ENCODE results near the gene AGMO.

AGMO gene

DNA sequence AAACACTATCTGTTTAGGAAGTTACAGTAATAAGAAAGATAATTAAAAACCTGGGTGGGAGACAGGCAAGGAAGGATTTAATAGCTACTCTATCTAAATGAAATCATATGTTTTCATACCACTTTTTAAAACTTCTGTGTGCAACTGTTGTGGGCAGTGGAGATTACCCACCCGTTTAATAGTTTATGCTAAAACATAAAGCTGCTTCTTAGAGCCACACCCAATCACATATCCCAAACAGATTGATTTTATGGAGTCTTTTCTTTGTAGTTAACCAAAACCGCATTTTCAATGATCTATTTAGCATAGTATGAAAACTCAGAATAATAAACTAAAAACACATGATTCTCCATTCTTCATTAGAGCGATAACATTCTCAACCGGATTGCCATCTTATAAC lies 304.1 kb downstream of the AGMO start:
- Histone ChIP-seq H3K9me3 (ENCODE audit: control insufficient read depth in 1 of 2, low read length in 2 of 2) (peaks cover 0 to 4% of the 10 kb centered on the region in 2 donors), H3K4me3 (ENCODE audit: low read depth in 1 of 2, low read length in 2 of 2) (no peak overlapping the region), H3K27me3 (ENCODE audit: low read depth, low read length) (no peaks in the 10 kb centered on the region), H3K4me1 (ENCODE audit: control insufficient read depth in 1 of 2, insufficient read depth in 2 of 2, low read length in 2 of 2) (no peaks in the 10 kb centered on the region), H3K36me3 (ENCODE audit: control insufficient read depth in 1 of 2, insufficient read depth in 2 of 2, low read length in 2 of 2) (no peaks in the 10 kb centered on the region), H3K27ac (ENCODE audit: low read length) (no peak overlapping the region)

GRCh38 chr7:15252181-15252580 lies 309.6 kb downstream of the AGMO start:
- no peaks in the 10 kb centered on the region for H3K36me3 ChIP-seq (ENCODE audit: control insufficient read depth in 1 of 2, insufficient read depth in 2 of 2, low read length in 2 of 2)
- no peak overlapping the region for H3K27ac ChIP-seq (ENCODE audit: low read length)
- H3K27me3 ChIP-seq (ENCODE audit: low read depth, low read length): no peaks in the 10 kb centered on the region
- H3K9me3 ChIP-seq (ENCODE audit: control insufficient read depth in 1 of 2, low read length in 2 of 2): no peaks in the 10 kb centered on the region
- no peak overlapping the region for H3K4me3 ChIP-seq (ENCODE audit: low read depth in 1 of 2, low read length in 2 of 2)
- H3K4me1 ChIP-seq (ENCODE audit: control insufficient read depth in 1 of 2, insufficient read depth in 2 of 2, low read length in 2 of 2): no peaks in the 10 kb centered on the region

DNA sequence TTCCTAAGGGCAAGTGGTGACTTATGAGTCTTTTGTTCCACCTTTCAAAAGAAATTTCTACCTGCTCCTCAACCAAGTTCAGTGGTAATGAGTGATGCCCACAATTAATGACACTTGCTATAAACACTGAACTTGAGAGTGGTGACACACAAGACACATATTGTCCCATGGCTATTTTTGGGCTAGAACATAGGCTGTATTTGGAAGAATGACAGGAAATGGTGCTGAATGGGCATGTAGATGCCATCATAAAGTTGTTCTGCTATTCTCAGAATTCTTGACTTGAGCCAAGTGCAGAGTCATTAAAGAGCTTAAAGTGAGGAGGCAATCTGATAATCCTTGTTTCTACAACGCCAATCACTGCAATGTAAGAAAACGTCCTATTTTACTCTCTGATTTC lies 313.3 kb downstream of the AGMO start:
- Histone ChIP-seq H3K4me1 (ENCODE audit: control insufficient read depth in 1 of 2, insufficient read depth in 2 of 2, low read length in 2 of 2) (no peaks in the 10 kb centered on the region), H3K36me3 (ENCODE audit: control insufficient read depth in 1 of 2, insufficient read depth in 2 of 2, low read length in 2 of 2) (no peaks in the 10 kb centered on the region), H3K4me3 (ENCODE audit: low read depth in 1 of 2, low read length in 2 of 2) (no peak overlapping the region), H3K9me3 (ENCODE audit: control insufficient read depth in 1 of 2, low read length in 2 of 2) (no peaks in the 10 kb centered on the region), H3K27me3 (ENCODE audit: low read depth, low read length) (no peaks in the 10 kb centered on the region), H3K27ac (ENCODE audit: low read length) (no peak overlapping the region)

GRCh38 chr7:15245831-15246230 lies 316.0 kb downstream of the AGMO start:
- Histone ChIP-seq H3K36me3 (ENCODE audit: control insufficient read depth in 1 of 2, insufficient read depth in 2 of 2, low read length in 2 of 2) (no peaks in the 10 kb centered on the region), H3K9me3 (ENCODE audit: control insufficient read depth in 1 of 2, low read length in 2 of 2) (no peaks in the 10 kb centered on the region), H3K27me3 (ENCODE audit: low read depth, low read length) (no peaks in the 10 kb centered on the region), H3K4me3 (ENCODE audit: low read depth in 1 of 2, low read length in 2 of 2) (no peak overlapping the region), H3K27ac (ENCODE audit: low read length) (no peak overlapping the region), H3K4me1 (ENCODE audit: control insufficient read depth in 1 of 2, insufficient read depth in 2 of 2, low read length in 2 of 2) (no peaks in the 10 kb centered on the region)

DNA sequence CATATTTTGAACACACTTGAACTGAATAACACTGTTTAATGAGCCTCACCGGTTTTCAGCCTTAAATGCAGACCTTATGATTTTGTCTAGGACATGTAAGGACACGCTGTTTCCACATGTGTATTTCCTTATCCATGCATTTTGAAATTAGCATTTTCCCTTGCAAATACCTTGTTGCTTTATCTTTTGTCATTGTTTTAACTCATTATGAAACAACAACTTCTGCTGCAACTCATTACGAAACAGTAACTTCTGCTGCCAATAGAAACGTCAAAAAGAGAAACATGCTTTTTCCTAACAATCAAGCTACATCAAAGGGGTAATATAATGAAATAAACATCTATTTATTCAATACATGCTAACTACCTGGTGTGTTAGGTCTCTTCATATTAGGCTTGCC lies 322.0 kb downstream of the AGMO start:
- Histone ChIP-seq H3K9me3 (ENCODE audit: control insufficient read depth in 1 of 2, low read length in 2 of 2) (no peaks in the 10 kb centered on the region), H3K27me3 (ENCODE audit: low read depth, low read length) (no peaks in the 10 kb centered on the region), H3K4me3 (ENCODE audit: low read depth in 1 of 2, low read length in 2 of 2) (no peak overlapping the region), H3K4me1 (ENCODE audit: control insufficient read depth in 1 of 2, insufficient read depth in 2 of 2, low read length in 2 of 2) (no peaks in the 10 kb centered on the region), H3K27ac (ENCODE audit: low read length) (no peak overlapping the region), H3K36me3 (ENCODE audit: control insufficient read depth in 1 of 2, insufficient read depth in 2 of 2, low read length in 2 of 2) (no peaks in the 10 kb centered on the region)

DNA sequence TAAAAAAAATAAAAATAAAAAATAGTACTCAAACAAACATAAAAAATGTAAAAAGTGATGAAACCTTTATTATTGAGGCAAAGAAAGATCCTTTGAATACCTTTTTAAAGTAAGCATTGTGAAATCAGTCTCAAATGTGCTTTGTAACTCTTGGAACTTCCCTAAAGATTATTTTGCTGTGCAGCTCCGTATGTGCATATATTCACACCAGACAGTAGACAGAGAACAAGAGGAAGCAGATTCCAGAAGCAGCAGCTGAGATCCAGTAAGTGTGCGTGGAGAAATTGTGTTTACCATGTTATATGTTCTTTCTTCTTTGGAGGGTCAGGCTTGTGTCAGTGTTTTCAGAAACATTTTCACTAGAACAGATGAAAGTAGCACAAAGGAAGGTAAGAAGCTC lies 324.9 kb downstream of the AGMO start:
- H3K4me1 ChIP-seq (ENCODE audit: control insufficient read depth in 1 of 2, insufficient read depth in 2 of 2, low read length in 2 of 2): no peaks in the 10 kb centered on the region

DNA sequence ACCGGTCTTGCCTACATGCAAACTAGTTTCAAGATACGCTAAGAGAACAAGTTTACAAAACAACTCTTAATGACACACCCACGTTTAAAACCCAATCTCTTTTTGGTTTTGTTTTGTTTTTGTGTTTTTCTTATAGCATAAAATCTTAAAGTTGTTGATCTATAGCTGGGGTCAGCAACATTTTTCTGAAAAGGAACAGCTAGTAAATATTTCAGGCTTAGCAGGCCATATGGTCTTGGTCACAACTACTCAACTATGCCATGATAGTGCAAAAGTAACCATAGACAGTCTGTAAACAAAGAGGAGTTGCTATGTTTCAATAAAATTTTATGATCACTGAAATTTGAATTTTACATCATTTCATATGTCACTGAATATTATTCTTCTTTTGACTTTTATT lies 327.4 kb downstream of the AGMO start:
- H3K36me3 ChIP-seq (ENCODE audit: control insufficient read depth in 1 of 2, insufficient read depth in 2 of 2, low read length in 2 of 2): no peaks in the 10 kb centered on the region
- H3K27me3 ChIP-seq (ENCODE audit: low read depth, low read length): no peaks in the 10 kb centered on the region
- no peaks in the 10 kb centered on the region for H3K4me1 ChIP-seq (ENCODE audit: control insufficient read depth in 1 of 2, insufficient read depth in 2 of 2, low read length in 2 of 2)
- no peak overlapping the region for H3K4me3 ChIP-seq (ENCODE audit: low read depth in 1 of 2, low read length in 2 of 2)
- no peaks in the 10 kb centered on the region for H3K9me3 ChIP-seq (ENCODE audit: control insufficient read depth in 1 of 2, low read length in 2 of 2)
- H3K27ac ChIP-seq (ENCODE audit: low read length): no peak overlapping the region

More for the DNA sequence above, 324.9 kb downstream of the AGMO start:
- H3K4me3 ChIP-seq (ENCODE audit: low read depth in 1 of 2, low read length in 2 of 2): no peak overlapping the region
- H3K36me3 ChIP-seq (ENCODE audit: control insufficient read depth in 1 of 2, insufficient read depth in 2 of 2, low read length in 2 of 2): no peaks in the 10 kb centered on the region
- H3K27ac ChIP-seq (ENCODE audit: low read length): no peak overlapping the region
- H3K9me3 ChIP-seq (ENCODE audit: control insufficient read depth in 1 of 2, low read length in 2 of 2): no peaks in the 10 kb centered on the region
- no peaks in the 10 kb centered on the region for H3K27me3 ChIP-seq (ENCODE audit: low read depth, low read length)

DNA sequence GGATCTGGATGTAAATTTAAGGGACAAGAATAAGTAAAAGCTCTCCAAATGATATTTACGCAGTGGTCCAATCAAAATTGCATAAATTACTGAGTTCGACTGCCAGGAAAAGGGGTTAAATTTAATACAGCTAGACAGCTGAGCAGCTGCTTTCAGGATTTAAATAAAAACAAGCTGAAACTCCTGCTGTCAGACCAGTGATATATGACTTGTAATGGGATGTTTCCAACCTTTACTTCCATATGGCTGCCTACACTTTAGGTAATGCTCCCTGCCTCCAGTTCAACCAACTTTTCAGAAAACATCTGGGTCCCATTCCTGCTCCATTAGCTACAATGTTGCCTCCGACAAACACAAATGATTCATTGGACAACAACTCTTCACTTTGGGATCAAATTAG lies 333.0 kb downstream of the AGMO start:
- no peak overlapping the region for H3K4me3 ChIP-seq (ENCODE audit: low read depth in 1 of 2, low read length in 2 of 2)
- no peaks in the 10 kb centered on the region for H3K9me3 ChIP-seq (ENCODE audit: control insufficient read depth in 1 of 2, low read length in 2 of 2)
- H3K4me1 ChIP-seq (ENCODE audit: control insufficient read depth in 1 of 2, insufficient read depth in 2 of 2, low read length in 2 of 2): no peaks in the 10 kb centered on the region
- H3K36me3 ChIP-seq (ENCODE audit: control insufficient read depth in 1 of 2, insufficient read depth in 2 of 2, low read length in 2 of 2): no peaks in the 10 kb centered on the region
- H3K27me3 ChIP-seq (ENCODE audit: low read depth, low read length): no peaks in the 10 kb centered on the region
- no peak overlapping the region for H3K27ac ChIP-seq (ENCODE audit: low read length)

- H3K4me3 ChIP-seq (ENCODE audit: low read depth in 1 of 2, low read length in 2 of 2): no peak overlapping the region
- H3K36me3 ChIP-seq (ENCODE audit: control insufficient read depth in 1 of 2, insufficient read depth in 2 of 2, low read length in 2 of 2): no peaks in the 10 kb centered on the region
- H3K27ac ChIP-seq (ENCODE audit: low read length): no peak overlapping the region
- no peaks in the 10 kb centered on the region for H3K4me1 ChIP-seq (ENCODE audit: control insufficient read depth in 1 of 2, insufficient read depth in 2 of 2, low read length in 2 of 2)
- no peaks in the 10 kb centered on the region for H3K9me3 ChIP-seq (ENCODE audit: control insufficient read depth in 1 of 2, low read length in 2 of 2)
- H3K27me3 ChIP-seq (ENCODE audit: low read depth, low read length): no peaks in the 10 kb centered on the region
Observed at GRCh38 chr7:15225981-15226380, 335.8 kb downstream of the AGMO start.

- no peaks in the 10 kb centered on the region for H3K9me3 ChIP-seq (ENCODE audit: control insufficient read depth in 1 of 2, low read length in 2 of 2)
- no peaks in the 10 kb centered on the region for H3K4me1 ChIP-seq (ENCODE audit: control insufficient read depth in 1 of 2, insufficient read depth in 2 of 2, low read length in 2 of 2)
- no peak overlapping the region for H3K27ac ChIP-seq (ENCODE audit: low read length)
- H3K27me3 ChIP-seq (ENCODE audit: low read depth, low read length): no peaks in the 10 kb centered on the region
- no peak overlapping the region for H3K4me3 ChIP-seq (ENCODE audit: low read depth in 1 of 2, low read length in 2 of 2)
- H3K36me3 ChIP-seq (ENCODE audit: control insufficient read depth in 1 of 2, insufficient read depth in 2 of 2, low read length in 2 of 2): no peaks in the 10 kb centered on the region
Observed at GRCh38 chr7:15219758-15220157, 342.1 kb downstream of the AGMO start.

GRCh38 chr7:15218261-15218660 lies 343.6 kb downstream of the AGMO start:
- Histone ChIP-seq H3K9me3 (ENCODE audit: control insufficient read depth in 1 of 2, low read length in 2 of 2) (no peaks in the 10 kb centered on the region), H3K4me1 (ENCODE audit: control insufficient read depth in 1 of 2, insufficient read depth in 2 of 2, low read length in 2 of 2) (no peaks in the 10 kb centered on the region), H3K36me3 (ENCODE audit: control insufficient read depth in 1 of 2, insufficient read depth in 2 of 2, low read length in 2 of 2) (no peaks in the 10 kb centered on the region), H3K27me3 (ENCODE audit: low read depth, low read length) (no peaks in the 10 kb centered on the region), H3K27ac (ENCODE audit: low read length) (no peak overlapping the region), H3K4me3 (ENCODE audit: low read depth in 1 of 2, low read length in 2 of 2) (no peak overlapping the region)

DNA sequence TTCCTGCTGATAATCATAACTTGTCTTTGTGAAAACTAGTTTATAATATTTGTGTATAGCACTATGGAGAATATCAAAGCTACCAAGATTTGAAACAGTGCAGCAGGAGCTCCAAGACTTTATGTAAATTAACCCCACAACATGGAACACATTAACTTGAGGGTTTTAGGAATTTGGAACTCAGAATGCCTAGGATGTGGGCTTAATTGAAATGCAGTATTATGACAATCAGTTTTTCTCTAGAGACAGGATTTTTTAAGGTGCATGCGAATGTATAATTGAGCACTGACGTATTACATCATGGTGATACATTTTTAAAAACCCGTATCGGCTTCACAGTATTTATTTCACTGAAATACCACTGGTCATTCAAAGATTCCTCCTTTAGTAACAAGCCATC lies 346.2 kb downstream of the AGMO start:
- no peaks in the 10 kb centered on the region for H3K9me3 ChIP-seq (ENCODE audit: control insufficient read depth in 1 of 2, low read length in 2 of 2)
- H3K36me3 ChIP-seq (ENCODE audit: control insufficient read depth in 1 of 2, insufficient read depth in 2 of 2, low read length in 2 of 2): no peaks in the 10 kb centered on the region
- no peaks in the 10 kb centered on the region for H3K4me1 ChIP-seq (ENCODE audit: control insufficient read depth in 1 of 2, insufficient read depth in 2 of 2, low read length in 2 of 2)
- no peak overlapping the region for H3K27ac ChIP-seq (ENCODE audit: low read length)
- H3K27me3 ChIP-seq (ENCODE audit: low read depth, low read length): no peaks in the 10 kb centered on the region
- no peak overlapping the region for H3K4me3 ChIP-seq (ENCODE audit: low read depth in 1 of 2, low read length in 2 of 2)
